ENCODE data around the gene TBC1D30. TPM values are rescaled to one million over a fixed set of nuclear protein-coding genes. Genes with fewer than 3 reads are reported as not detected.

TBC1D30 gene
- total RNA-seq, 1 donor from 2014 or later, result 5.6 TPM

DNA sequence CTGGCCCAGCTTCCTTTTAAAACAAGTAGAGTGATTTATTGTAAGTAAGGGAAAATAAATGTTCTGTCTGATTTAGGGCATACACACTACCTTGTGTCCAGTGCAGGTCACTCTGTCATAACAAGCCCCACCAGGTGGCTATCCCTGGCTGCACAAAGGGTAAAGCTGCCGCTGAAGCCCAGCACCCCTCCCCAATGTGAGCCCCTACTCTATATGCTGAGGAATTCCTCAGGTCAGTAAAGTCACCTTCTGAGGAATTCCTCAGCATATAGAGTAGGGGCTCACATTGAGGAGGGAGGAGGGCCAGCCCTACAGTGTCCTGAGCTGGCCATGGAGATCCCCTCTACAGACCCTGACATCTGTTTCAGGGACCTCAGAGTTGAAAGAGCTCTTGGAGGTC, 67.2 kb downstream of the TBC1D30 start:
- H3K9me3 Mint-ChIP-seq, result no peaks in the 10 kb centered on the region

DNA sequence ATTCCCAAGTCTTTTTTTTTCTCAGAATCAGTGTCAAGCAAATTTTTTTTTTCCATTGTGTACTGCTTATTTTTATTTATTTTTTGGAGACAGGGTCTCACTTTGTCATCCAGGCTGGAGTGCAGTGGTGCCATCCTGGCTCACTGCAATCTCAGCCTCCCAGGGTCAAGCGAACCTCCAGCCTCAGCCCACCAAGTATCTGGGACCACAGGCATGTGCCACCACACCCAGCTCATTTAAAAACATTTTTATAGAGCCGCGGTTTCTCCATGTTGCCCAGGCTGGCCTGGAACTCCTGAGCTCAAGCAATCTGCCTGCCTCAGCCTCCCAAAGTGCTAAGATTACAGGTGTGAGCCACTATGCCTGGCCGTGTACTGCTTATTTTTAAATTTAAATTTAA, 68.1 kb downstream of the TBC1D30 start:
- Mint-ChIP-seq H3K27ac (no peak overlapping the region), H3K9me3 (no peaks in the 10 kb centered on the region), H3K27me3 (peaks cover 13% of the 10 kb centered on the region), H3K4me1 (ENCODE audit: unreplicated experiment) (peaks cover 9% of the 10 kb centered on the region), H3K36me3 (no peaks in the 10 kb centered on the region), H3K4me3 (no peak overlapping the region)
- no peak for DNase-seq (ENCODE audit: extremely low spot score, unreplicated experiment)
- TF ChIP-seq, protein P1, sequence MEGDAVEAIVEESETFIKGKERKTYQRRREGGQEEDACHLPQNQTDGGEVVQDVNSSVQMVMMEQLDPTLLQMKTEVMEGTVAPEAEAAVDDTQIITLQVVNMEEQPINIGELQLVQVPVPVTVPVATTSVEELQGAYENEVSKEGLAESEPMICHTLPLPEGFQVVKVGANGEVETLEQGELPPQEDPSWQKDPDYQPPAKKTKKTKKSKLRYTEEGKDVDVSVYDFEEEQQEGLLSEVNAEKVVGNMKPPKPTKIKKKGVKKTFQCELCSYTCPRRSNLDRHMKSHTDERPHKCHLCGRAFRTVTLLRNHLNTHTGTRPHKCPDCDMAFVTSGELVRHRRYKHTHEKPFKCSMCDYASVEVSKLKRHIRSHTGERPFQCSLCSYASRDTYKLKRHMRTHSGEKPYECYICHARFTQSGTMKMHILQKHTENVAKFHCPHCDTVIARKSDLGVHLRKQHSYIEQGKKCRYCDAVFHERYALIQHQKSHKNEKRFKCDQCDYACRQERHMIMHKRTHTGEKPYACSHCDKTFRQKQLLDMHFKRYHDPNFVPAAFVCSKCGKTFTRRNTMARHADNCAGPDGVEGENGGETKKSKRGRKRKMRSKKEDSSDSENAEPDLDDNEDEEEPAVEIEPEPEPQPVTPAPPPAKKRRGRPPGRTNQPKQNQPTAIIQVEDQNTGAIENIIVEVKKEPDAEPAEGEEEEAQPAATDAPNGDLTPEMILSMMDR (conservative IDR thresholded peaks at IDR 0.05), result no peak

More for the DNA sequence above, 67.2 kb downstream of the TBC1D30 start:
- no peaks in the 10 kb centered on the region for H3K36me3 Mint-ChIP-seq
- H3K4me1 Mint-ChIP-seq (ENCODE audit: unreplicated experiment), result peaks cover 9% of the 10 kb centered on the region
- DNase-seq (ENCODE audit: extremely low spot score, unreplicated experiment), result no peak
- no peak overlapping the region for H3K27ac Mint-ChIP-seq
- TF ChIP-seq, protein P1 (conservative IDR thresholded peaks at IDR 0.05), result no peak
- H3K4me3 Mint-ChIP-seq, result no peak overlapping the region
- peaks cover 13% of the 10 kb centered on the region for H3K27me3 Mint-ChIP-seq

DNA sequence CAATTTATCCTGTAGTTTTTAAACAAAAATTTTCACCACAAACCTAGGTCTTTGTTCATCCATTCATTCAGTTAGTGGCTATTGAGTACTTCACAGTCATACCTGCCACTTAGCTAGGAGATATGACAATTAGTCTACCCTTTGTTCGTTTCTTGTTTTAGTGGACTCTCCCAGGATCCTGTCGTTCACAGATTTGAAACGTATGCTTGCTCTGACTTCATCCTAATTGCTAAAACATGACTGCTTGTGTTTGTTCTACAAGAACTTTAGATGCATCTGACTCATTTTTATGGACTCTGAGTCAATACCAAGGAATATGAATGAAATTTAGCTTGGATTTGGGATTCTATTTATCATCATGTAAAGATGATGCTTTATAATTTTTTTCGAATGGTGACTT, 69.5 kb downstream of the TBC1D30 start:
- TF ChIP-seq, protein P1 (conservative IDR thresholded peaks at IDR 0.05), result no peak
- DNase-seq (ENCODE audit: extremely low spot score, unreplicated experiment), result no peak
- Mint-ChIP-seq H3K27me3 (peaks cover 12% of the 10 kb centered on the region), H3K4me1 (ENCODE audit: unreplicated experiment) (peaks cover 9% of the 10 kb centered on the region), H3K9me3 (no peaks in the 10 kb centered on the region), H3K36me3 (no peaks in the 10 kb centered on the region), H3K27ac (no peak overlapping the region), H3K4me3 (no peak overlapping the region)

DNA sequence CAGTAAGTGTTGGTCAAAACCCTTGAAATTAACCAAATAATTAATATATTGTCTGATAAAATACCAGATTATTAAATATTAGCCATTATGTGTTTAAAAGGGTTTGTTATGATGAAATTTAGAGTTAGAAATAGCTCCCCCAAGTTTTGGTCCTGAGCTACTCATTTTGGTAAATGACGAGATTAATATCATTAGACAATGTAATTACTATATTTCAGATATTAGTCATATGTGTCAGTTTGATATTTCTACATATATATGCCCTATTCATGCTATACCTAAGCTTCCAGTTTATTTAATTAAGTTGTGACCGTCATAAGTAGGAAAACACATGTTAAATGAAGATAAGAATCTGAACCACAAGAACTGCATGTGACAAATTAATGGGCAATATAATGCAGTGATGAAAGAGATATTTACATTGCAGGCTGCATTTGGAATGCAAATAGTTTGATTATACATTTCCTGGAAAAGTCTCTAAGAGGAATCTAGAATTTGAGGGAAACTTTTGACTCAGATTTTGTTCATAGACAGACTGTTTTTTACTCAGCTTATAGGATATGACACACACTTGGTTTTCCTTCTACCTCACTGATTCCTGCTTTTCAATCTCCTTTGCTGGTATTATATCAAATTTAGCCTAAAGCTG, 70.5 kb downstream of the TBC1D30 start:
- TF ChIP-seq, protein P1 (conservative IDR thresholded peaks at IDR 0.05), result no peak
- Mint-ChIP-seq H3K9me3 (no peaks in the 10 kb centered on the region), H3K27me3 (peaks cover 8% of the 10 kb centered on the region), H3K4me3 (no peak overlapping the region), H3K36me3 (no peaks in the 10 kb centered on the region), H3K27ac (no peak overlapping the region), H3K4me1 (ENCODE audit: unreplicated experiment) (peaks cover 8% of the 10 kb centered on the region)
- no peak for DNase-seq (ENCODE audit: extremely low spot score, unreplicated experiment)

DNA sequence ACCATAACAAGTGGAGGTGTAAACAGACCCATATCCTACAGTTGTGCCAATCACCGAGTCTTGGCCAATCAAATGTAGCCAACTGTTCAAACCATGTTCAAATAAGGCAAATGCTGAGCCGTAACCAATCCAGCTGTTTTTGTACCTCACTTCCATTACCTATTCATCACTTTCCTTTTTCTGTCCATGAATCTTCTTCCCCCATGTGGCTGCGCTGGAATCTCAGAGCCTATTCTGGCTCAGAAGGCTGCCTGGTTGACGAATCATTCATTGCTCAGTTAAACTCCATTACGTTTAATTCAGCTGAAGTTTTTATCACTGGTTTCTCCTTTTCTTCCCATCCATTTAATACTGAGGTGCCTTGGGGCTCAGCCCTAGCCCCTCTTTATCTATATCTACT, 71.1 kb downstream of the TBC1D30 start:
- peaks cover 5% of the 10 kb centered on the region for H3K27me3 Mint-ChIP-seq
- TF ChIP-seq, protein P1 (conservative IDR thresholded peaks at IDR 0.05), result no peak
- no peak overlapping the region for H3K4me3 Mint-ChIP-seq
- no peaks in the 10 kb centered on the region for H3K36me3 Mint-ChIP-seq
- no peaks in the 10 kb centered on the region for H3K9me3 Mint-ChIP-seq
- no peak for DNase-seq (ENCODE audit: extremely low spot score, unreplicated experiment)
- H3K4me1 Mint-ChIP-seq (ENCODE audit: unreplicated experiment), result peaks cover 5% of the 10 kb centered on the region
- H3K27ac Mint-ChIP-seq, result no peak overlapping the region
